Activated CD4-positive, CD25-positive, alpha-beta regulatory T cell treated with anti-CD3 and anti-CD28 coated beads, Interleukin-2, amount 50 U/mL, for 72 hours (primary cell): ENCODE data around the gene MPP1.

Experiments
- DNase-seq: peaks from one replicate; pipeline ENCODE4 v3.0.0; 2021

Gene MPP1

GRCh38 chrX:154730253-154730891 is 74.9 kb downstream of the MPP1 start:
- no peak for DNase-seq

- DNase-seq = no peak
Measured at GRCh38 chrX:154729439-154729838, 75.8 kb downstream of the MPP1 start.
